ENCODE results near the gene FBXL5. TPM values are rescaled to one million over a fixed set of nuclear protein-coding genes. Genes with fewer than 3 reads are reported as not detected.

Gene FBXL5
- 100 to 1,000 TPM in 2 of 4 donors, 10 to 100 TPM in 2; 73.2 to 120 (median 93.7) TPM for total RNA-seq

GRCh38 chr4:15655223-15656037 is at the start of gene FBXL5:
Gene FBXL5 (minus strand): TSS chr4:15655357. CDS start chr4:15655287, 70 bp downstream.
- Histone ChIP-seq H3K4me1 (peaks cover 48% of the 10 kb centered on the region), H3K4me3 (peak within 1 kb of the TSS; percentile 94), H3K36me3 (no peaks in the 10 kb centered on the region), H3K27me3 (no peaks in the 10 kb centered on the region), H3K27ac (peak within 1 kb of the TSS; percentile 96), H3K9me3 (no peaks in the 10 kb centered on the region)
- WGBS = 8% methylated on average over 56 of the region's 85 CpGs
- peak; percentile 81 to 86 for DNase-seq (ENCODE audit: low spot score in 2 of 2)
- peak; percentile 53 to 83 (median 54) for TF ChIP-seq POLR2AphosphoS5 (IDR thresholded peaks at IDR 0.05)
- TF ChIP-seq, protein P1, sequence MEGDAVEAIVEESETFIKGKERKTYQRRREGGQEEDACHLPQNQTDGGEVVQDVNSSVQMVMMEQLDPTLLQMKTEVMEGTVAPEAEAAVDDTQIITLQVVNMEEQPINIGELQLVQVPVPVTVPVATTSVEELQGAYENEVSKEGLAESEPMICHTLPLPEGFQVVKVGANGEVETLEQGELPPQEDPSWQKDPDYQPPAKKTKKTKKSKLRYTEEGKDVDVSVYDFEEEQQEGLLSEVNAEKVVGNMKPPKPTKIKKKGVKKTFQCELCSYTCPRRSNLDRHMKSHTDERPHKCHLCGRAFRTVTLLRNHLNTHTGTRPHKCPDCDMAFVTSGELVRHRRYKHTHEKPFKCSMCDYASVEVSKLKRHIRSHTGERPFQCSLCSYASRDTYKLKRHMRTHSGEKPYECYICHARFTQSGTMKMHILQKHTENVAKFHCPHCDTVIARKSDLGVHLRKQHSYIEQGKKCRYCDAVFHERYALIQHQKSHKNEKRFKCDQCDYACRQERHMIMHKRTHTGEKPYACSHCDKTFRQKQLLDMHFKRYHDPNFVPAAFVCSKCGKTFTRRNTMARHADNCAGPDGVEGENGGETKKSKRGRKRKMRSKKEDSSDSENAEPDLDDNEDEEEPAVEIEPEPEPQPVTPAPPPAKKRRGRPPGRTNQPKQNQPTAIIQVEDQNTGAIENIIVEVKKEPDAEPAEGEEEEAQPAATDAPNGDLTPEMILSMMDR (IDR thresholded peaks at IDR 0.05) = no peak
- peak; percentile 69 to 87 for TF ChIP-seq POLR2A (IDR thresholded peaks at IDR 0.05)
- no peak for TF ChIP-seq EP300 (IDR thresholded peaks at IDR 0.05)

DNA sequence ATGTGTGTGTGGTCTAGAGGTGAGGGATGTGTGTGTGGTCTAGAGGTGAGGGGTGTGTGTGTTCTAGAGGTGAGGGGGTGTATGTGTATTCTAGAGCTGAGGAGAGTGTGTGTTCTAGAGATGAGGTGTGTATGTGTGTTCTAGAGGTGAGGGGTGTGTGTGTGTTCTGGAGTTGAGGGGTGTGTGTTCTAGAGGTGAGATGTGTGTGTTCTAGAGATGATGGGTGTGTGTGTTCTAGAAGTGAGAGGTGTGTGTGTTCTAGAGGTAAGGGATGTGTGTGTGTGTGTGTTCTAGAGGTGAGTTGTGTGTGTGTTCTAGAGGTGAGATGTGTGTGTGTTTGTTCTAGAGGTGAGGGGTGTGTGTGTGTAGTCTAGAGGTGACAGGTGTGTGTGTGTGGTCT is 49.0 kb upstream of the FBXL5 start:
- Histone ChIP-seq H3K27ac (no peak overlapping the region), H3K36me3 (no peaks in the 10 kb centered on the region), H3K4me3 (no peak overlapping the region), H3K27me3 (no peaks in the 10 kb centered on the region), H3K9me3 (no peaks in the 10 kb centered on the region), H3K4me1 (peaks cover 19% of the 10 kb centered on the region)
- DNase-seq (ENCODE audit: low spot score in 2 of 2) = no peak
- TF ChIP-seq POLR2A (IDR thresholded peaks at IDR 0.05) (no peak), EP300 (IDR thresholded peaks at IDR 0.05) (no peak), POLR2AphosphoS5 (IDR thresholded peaks at IDR 0.05) (no peak)
- TF ChIP-seq, protein P1 (IDR thresholded peaks at IDR 0.05) = no peak

DNA sequence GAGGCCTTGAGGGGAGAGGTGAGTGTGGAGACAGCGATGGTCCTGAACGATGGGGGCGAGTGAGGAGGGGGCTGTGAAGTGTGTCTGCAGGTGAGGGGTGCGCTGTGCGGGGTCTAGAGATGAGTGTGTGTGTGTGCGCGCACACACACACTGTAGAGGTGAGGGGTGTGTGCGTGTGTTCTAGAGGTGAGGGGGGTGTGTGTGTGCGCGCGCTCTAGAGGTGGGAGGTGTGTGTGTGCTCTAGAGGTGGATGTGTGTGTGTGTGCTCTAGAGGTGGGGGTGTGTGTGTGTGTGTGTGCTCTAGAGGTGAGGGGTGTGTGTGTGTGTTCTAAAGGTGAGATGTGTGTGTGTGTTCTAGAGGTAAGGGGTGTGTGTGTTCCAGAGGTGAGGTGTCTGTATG is 48.3 kb upstream of the FBXL5 start:
- WGBS = 89% methylated on average over 11 of the region's 11 CpGs
- H3K27me3 ChIP-seq = no peaks in the 10 kb centered on the region
- DNase-seq (ENCODE audit: low spot score in 2 of 2) = no peak
- no peaks in the 10 kb centered on the region for H3K9me3 ChIP-seq
- TF ChIP-seq, protein P1 (IDR thresholded peaks at IDR 0.05) = no peak
- TF ChIP-seq EP300 (IDR thresholded peaks at IDR 0.05) = no peak
- TF ChIP-seq POLR2A (IDR thresholded peaks at IDR 0.05) = no peak
- TF ChIP-seq POLR2AphosphoS5 (IDR thresholded peaks at IDR 0.05) = no peak
- H3K36me3 ChIP-seq = no peaks in the 10 kb centered on the region
- H3K27ac ChIP-seq = peak overlapping the region; percentile 1
- H3K4me3 ChIP-seq = peak overlapping the region; percentile 55
- peaks cover 19% of the 10 kb centered on the region for H3K4me1 ChIP-seq

DNA sequence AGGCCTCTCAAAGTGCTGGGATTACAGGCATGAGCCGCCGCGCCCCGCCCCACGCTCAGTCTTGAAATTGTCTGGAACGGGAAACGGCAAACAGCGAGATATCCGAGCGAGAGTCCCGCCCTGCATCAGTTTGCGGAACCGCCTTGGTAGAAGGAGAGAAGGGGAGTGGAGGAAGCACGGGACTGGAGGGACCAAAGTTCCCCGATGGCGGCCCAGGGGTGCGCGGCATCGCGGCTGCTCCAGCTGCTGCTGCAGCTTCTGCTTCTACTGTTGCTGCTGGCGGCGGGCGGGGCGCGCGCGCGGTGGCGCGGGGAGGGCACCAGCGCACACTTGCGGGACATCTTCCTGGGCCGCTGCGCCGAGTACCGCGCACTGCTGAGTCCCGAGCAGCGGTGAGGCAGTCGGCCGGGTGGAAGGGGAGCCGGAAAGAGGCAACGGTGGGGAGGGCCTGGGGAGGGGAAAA is 47.8 kb upstream of the FBXL5 start, which contains the start of gene BST1:
Gene BST1, plus strand, starts transcription at position 125 of the 463 bp plus-strand sequence. Its CDS starts 80 bp downstream, at position 205.
- H3K4me1 ChIP-seq = peaks cover 19% of the 10 kb centered on the region
- H3K4me3 ChIP-seq = peak within 1 kb of the TSS; percentile 55
- TF ChIP-seq, protein P1 (IDR thresholded peaks at IDR 0.05) = no peak
- no peak for TF ChIP-seq EP300 (IDR thresholded peaks at IDR 0.05)
- no peak for TF ChIP-seq POLR2A (IDR thresholded peaks at IDR 0.05)
- peak in 1 of 3 donors; percentile 22 for TF ChIP-seq POLR2AphosphoS5 (IDR thresholded peaks at IDR 0.05)
- no peaks in the 10 kb centered on the region for H3K27me3 ChIP-seq
- peak; percentile 84 to 88 for DNase-seq (ENCODE audit: low spot score in 2 of 2)
- H3K36me3 ChIP-seq = no peaks in the 10 kb centered on the region
- H3K27ac ChIP-seq = peak within 1 kb of the TSS; percentile 1
- 2% methylated on average over 34 of the region's 43 CpGs for WGBS
- no peaks in the 10 kb centered on the region for H3K9me3 ChIP-seq

GRCh38 chr4:15696866-15697265 is 41.7 kb upstream of the FBXL5 start:
- TF ChIP-seq POLR2A (IDR thresholded peaks at IDR 0.05) (no peak), EP300 (IDR thresholded peaks at IDR 0.05) (no peak), POLR2AphosphoS5 (IDR thresholded peaks at IDR 0.05) (no peak)
- TF ChIP-seq, protein P1 (IDR thresholded peaks at IDR 0.05) = no peak
- Histone ChIP-seq H3K4me3 (no peak overlapping the region), H3K9me3 (no peaks in the 10 kb centered on the region)

More at GRCh38 chr4:15696866-15697265, 41.7 kb upstream of the FBXL5 start:
- no peaks in the 10 kb centered on the region for H3K27me3 ChIP-seq
- WGBS = 97% methylated on average over 1 of the region's 1 CpG
- no peaks in the 10 kb centered on the region for H3K4me1 ChIP-seq
- DNase-seq (ENCODE audit: low spot score in 2 of 2) = no peak
- H3K36me3 ChIP-seq = no peaks in the 10 kb centered on the region
- no peak overlapping the region for H3K27ac ChIP-seq
